IMR-90 (cell line): ENCODE results near the gene MGLL.

Experiments
- MAFK ChIP-seq: IDR thresholded peaks from 2 replicates; pipeline ENCODE4 v1.6.1; 2012; ENCODE audit warnings: low read depth, low read length, improper control_type of control experiment
- MXI1 ChIP-seq: IDR thresholded peaks from 2 replicates; pipeline ENCODE4 v1.6.1; 2012; ENCODE audit warnings: low read depth, mild to moderate bottlenecking, low read length, moderate library complexity, borderline replicate concordance
- NFE2L2 ChIP-seq: fragments of 150-350 bp; IDR thresholded peaks from 2 replicates; pipeline ENCODE4 v1.6.1; 2016; ENCODE audit warnings: low read depth, mild to moderate bottlenecking, low read length
- RAD21 ChIP-seq: IDR thresholded peaks from 2 replicates; pipeline ENCODE4 v1.6.1; 2012; ENCODE audit warnings: low read length, improper control_type of control experiment
- RCOR1 ChIP-seq: IDR thresholded peaks from 2 replicates; pipeline ENCODE4 v1.6.1; 2012; ENCODE audit warnings: mild to moderate bottlenecking, low read length, improper control_type of control experiment; ENCODE audit not compliant: insufficient replicate concordance
- SMC3 ChIP-seq: fragments of 150-350 bp; IDR thresholded peaks from 2 replicates; pipeline ENCODE4 v1.6.1; 2016; ENCODE audit warnings: low read depth, mild to moderate bottlenecking, antibody characterized with exemption, low read length, moderate library complexity
- TF ChIP-seq, protein P1 (sequence below): conservative IDR thresholded peaks from 2 replicates; pipeline ENCODE4 v1.5.1; 2012; ENCODE audit warnings: mild to moderate bottlenecking, low read depth, low read length, improper control_type of control experiment

DNA sequence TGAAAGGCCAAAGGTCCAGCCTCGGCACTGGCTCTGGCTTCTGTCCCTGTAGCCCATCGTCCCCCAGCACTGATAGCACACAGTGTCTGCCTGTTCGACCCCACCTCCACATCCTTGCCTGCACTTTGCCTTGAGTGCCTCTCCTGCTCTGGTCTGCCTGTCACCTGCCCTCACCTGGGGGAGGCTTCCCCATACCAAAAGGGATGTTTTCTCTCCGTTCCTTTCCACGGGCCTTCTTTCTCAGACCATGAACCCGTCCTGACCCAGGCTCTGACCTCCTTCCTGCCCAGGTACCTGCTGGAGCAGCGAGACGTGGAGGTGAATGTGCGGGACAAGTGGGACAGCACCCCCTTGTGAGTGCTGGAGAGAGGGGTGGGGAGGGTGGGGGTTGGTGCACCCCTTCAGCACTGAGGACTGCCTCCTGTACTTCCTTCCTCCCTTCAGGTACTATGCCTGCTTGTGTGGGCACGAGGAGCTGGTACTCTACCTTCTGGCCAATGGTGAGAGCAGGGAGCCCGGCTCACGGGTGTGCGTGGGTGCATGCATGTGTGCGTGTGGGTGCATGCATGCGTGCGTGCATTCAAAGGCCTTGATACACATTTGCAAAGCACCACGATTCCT is 148.1 kb downstream of the MGLL start:
- TF ChIP-seq, protein P1, sequence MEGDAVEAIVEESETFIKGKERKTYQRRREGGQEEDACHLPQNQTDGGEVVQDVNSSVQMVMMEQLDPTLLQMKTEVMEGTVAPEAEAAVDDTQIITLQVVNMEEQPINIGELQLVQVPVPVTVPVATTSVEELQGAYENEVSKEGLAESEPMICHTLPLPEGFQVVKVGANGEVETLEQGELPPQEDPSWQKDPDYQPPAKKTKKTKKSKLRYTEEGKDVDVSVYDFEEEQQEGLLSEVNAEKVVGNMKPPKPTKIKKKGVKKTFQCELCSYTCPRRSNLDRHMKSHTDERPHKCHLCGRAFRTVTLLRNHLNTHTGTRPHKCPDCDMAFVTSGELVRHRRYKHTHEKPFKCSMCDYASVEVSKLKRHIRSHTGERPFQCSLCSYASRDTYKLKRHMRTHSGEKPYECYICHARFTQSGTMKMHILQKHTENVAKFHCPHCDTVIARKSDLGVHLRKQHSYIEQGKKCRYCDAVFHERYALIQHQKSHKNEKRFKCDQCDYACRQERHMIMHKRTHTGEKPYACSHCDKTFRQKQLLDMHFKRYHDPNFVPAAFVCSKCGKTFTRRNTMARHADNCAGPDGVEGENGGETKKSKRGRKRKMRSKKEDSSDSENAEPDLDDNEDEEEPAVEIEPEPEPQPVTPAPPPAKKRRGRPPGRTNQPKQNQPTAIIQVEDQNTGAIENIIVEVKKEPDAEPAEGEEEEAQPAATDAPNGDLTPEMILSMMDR = no peak
- TF ChIP-seq MAFK (no peak), SMC3 (no peak), RAD21 (no peak), MXI1 (no peak), RCOR1 (no peak), NFE2L2 (no peak)
